LNCAP (cell line): ENCODE measurements around the gene COL6A3.

Source experiments
- CTCF ChIP-seq: fragments of 450-650 bp; IDR thresholded peaks from 2 replicates; pipeline ENCODE4 v1.5.1; 2017; ENCODE audit warnings: mild to moderate bottlenecking

The COL6A3 gene

GRCh38 chr2:237290261-237290660 lies 123.7 kb downstream of the COL6A3 start:
- TF ChIP-seq CTCF: no peak

- no peak for TF ChIP-seq CTCF
Observed at GRCh38 chr2:237289139-237289538, 124.8 kb downstream of the COL6A3 start.

- no peak for TF ChIP-seq CTCF
Observed at GRCh38 chr2:237287872-237288271, 126.1 kb downstream of the COL6A3 start.

- TF ChIP-seq CTCF: no peak
Observed at GRCh38 chr2:237283131-237283928, 130.6 kb downstream of the COL6A3 start.

GRCh38 chr2:237282568-237283128 lies 131.3 kb downstream of the COL6A3 start:
- TF ChIP-seq CTCF: no peak

GRCh38 chr2:237281836-237282306 lies 132.1 kb downstream of the COL6A3 start:
- TF ChIP-seq CTCF: no peak

- no peak for TF ChIP-seq CTCF
Observed at GRCh38 chr2:237280939-237281338, 133.0 kb downstream of the COL6A3 start.
